Myocyte (in vitro differentiated cells): ENCODE results near the gene ATXN7. TPM values are rescaled to one million over a fixed set of nuclear protein-coding genes. Genes with fewer than 3 reads are reported as not detected.

Experiments used
- DNase-seq: peaks from one replicate; pipeline ENCODE4 v3.0.0-alpha.2; 2012; ENCODE audit warnings: low read depth
- total RNA-seq: library from RNA; depleted of rRNA; stranded (reverse); fragments of >200 nt; gene quantifications from 2 replicates; pipeline ENCODE4 v1.2.3, GENCODE V29; 2014

Gene ATXN7
- total RNA-seq, 1 donor from 2014 or later, result 8.7 TPM

DNA sequence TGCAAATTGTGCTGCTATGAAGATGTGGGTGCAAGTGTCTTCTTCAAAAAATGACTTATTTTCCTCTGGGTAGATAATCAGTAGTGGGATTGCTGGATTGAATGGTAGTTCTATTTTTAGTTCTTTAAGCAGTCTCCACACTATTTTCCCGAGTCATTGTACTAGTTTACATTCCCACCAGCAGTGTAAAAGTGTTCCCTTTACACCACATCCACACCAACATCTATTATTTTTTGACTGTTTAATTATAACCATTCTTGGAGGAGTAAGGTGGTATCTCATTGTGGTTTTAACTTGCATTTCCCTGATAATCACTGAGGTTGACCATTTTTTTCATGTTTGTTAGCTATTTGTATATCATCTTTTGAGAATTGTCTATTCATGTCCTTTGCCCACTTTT is 179.3 kb downstream of the ATXN7 start:
- no peak for DNase-seq

DNA sequence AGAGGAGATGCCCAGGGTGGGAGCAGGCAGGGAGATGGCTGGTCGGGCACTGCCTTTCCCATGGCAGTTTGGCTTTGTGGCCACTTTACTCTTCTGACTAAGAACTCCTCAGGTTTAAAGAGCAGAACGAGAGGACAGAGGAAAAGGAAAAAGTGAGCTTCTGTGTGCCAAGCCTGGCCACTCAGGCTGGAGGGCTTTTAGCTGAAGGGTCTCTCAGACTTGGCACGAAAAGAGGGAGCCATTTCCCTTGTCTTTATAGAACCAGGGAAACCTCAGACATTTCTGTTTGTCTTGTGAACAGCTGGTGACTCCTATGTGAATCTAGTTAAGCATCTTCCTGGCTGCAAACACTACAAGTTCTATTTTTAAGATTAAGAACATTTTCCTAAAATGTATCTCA is 182.9 kb downstream of the ATXN7 start:
- no peak for DNase-seq

DNA sequence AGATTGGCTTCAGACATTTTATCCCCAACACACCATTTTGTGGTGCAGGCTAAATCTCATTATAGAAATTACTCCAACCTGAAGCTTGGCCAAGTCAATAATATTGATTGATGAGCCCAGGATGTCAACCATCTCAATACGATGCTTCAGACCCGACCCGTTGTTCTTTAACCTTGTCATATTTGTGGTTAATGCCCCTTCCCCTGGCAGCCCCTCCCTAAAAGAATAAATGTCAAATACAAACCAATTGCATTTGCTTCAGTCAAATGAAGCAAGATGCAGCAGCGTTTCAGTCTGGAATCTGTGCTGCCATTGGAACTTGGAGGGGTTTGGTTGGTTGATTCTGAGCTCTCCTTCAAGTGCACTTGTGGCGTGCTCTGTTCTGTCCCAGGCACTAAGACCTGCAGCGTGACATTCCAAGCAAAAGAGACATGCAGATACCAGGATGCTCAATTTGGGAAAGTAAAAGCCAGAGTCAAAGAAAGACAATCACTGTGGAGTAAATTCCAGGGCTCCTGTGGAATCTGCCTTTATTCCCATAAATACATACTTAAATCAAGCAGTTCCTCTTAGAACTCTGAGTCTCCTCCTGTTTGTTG is 183.4 kb downstream of the ATXN7 start:
- no peak for DNase-seq

- no peak for DNase-seq
These were observed 184.1 kb downstream of the ATXN7 start for GRCh38 chr3:64047787-64048186.

DNA sequence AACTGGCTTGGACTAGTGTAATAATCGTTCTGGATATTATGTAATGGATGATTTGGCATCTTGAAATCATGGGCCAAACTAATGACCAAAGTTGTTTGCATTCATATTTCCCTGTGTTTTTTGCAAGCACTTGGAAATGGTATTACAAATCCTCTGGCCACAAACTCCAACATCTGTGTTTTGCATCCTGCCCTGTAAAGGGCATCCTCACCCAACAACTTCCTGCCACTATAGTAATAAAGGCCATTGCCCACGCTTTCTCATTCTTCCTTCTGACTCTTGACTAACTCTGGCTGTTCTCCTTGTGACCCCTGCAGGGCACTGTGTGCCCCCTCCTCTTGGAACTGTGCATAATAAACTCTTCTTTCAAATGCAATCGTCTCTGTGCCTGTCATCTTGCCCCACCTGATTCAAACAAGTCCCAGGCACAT is 185.0 kb downstream of the ATXN7 start:
- no peak for DNase-seq

DNA sequence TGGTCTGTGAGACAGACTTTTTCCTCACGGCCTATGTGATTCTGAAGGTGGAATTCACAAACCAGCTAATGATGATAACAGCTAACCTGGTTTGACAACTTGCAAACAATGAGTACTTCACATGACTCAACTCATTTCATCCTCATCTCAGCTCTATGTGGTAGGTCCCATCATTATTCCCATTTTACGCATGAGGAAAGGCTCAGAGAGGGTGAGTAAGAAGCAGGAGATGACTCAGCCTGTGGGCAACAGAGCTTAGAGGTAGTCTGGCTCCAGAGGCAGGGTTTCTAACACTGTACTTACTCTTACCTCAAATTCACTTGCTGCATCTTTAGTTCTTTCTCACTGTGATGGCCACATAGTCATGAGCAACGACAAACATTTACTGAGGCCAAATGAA is 185.5 kb downstream of the ATXN7 start:
- no peak for DNase-seq

DNA sequence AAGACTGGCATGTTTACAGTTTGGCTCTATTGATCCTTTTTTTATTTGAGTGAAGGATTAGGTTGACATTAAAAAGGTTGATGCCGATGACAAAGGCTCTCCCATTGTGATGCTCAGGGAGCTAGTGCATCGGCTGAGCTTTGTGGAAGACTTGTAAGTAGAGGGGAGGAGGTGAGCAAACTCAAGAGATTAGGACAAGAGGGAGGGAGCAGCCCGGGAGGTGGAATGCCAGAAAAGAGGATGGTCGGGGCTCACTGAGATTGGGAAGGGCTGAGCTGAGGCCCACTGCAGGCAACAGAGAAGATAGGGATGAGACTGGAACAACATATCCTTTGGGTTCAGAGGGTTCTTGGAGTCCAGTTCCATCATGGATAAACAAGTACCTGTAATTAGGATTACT is 186.2 kb downstream of the ATXN7 start:
- no peak for DNase-seq

Other genes with a start within 250 kb of the ATXN7 start
- not detected in 2 replicates for gene SNTN, start 211.2 kb upstream of the ATXN7 start, total RNA-seq
- not detected in 2 replicates for gene C3orf49, start 44.6 kb upstream of the ATXN7 start, total RNA-seq
- gene THOC7, start 62 bp upstream of the ATXN7 start, total RNA-seq, result 57.0 and 57.7 TPM in 2 replicates
- not detected in 2 replicates for gene SCAANT1, start 48.5 kb downstream of the ATXN7 start, total RNA-seq
- gene PSMD6, start 159.6 kb downstream of the ATXN7 start, total RNA-seq, result 112 and 118 TPM in 2 replicates